GM12873 (cell line): ENCODE data around the gene ST8SIA1.

ENCODE experiments used
- TF ChIP-seq, protein P1 (sequence below): IDR thresholded peaks from 2 replicates; pipeline ENCODE4 v1.5.1; 2012; ENCODE audit warnings: low read depth, mild to moderate bottlenecking, moderate library complexity, low read length, control low read depth; ENCODE audit not compliant: insufficient read depth; ENCODE audit errors: missing control alignments

Gene ST8SIA1

DNA sequence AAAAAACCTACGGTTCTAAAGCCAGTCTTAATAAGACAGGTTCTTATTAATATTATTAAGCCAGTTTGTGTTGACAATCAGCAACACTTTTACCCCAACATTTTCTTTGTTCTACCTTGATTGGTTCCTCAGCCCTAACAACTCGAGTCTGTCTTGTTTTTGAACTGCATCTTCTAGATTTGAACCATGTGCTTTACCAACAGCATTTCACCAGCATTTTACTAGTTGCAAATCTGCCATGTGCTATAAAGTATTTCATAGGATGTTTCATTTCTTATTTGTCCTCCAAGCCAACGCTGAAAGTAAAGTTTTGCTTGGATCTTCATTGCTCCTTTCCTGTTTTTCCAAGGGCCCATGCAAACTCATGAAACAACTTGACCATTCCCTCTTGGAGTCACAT, 133.4 kb downstream of the ST8SIA1 start:
- TF ChIP-seq, protein P1, sequence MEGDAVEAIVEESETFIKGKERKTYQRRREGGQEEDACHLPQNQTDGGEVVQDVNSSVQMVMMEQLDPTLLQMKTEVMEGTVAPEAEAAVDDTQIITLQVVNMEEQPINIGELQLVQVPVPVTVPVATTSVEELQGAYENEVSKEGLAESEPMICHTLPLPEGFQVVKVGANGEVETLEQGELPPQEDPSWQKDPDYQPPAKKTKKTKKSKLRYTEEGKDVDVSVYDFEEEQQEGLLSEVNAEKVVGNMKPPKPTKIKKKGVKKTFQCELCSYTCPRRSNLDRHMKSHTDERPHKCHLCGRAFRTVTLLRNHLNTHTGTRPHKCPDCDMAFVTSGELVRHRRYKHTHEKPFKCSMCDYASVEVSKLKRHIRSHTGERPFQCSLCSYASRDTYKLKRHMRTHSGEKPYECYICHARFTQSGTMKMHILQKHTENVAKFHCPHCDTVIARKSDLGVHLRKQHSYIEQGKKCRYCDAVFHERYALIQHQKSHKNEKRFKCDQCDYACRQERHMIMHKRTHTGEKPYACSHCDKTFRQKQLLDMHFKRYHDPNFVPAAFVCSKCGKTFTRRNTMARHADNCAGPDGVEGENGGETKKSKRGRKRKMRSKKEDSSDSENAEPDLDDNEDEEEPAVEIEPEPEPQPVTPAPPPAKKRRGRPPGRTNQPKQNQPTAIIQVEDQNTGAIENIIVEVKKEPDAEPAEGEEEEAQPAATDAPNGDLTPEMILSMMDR, result no peak

DNA sequence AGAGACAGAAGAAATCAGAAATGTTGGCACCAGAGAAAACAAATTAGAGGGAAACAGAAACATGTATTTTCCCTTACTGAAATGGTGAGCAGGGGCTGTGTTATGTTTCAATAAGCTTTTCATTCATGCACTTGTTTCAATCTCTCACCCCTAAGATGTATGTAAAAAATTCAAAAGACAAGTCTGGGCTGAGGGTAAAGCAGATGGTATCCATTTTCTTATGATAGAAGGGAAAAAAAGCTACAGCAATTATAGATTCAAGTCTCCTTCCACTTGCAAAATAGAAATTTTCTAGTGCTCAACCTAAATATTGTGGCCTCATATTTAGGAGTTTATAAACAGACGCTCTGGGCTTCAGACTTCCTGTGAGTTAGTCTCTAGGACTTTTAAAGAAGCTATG, 138.3 kb downstream of the ST8SIA1 start:
- TF ChIP-seq, protein P1, result no peak

GRCh38 chr12:22190969-22191368, 143.5 kb downstream of the ST8SIA1 start:
- TF ChIP-seq, protein P1, result no peak

DNA sequence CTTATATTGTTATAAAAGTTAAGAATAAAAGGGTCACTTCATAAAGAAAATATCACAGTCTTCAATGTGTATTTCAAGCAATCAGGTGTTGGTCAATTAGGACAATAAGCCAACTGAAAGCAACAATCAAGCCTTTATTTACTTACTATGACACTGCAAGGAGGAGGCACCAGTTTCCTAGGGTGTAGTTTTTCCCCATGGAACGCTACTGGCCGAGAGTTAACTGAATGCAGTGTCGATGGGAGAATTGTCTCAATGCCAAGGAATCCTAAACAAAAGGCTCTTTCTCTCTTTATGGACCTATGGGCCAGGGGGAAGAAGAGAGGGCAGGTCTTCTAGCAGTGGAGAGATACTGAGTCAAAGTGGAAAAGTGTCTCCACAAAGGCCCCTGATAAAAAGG, 146.1 kb downstream of the ST8SIA1 start:
- TF ChIP-seq, protein P1, result no peak

- TF ChIP-seq, protein P1, result no peak
Measured at GRCh38 chr12:22180705-22181104, 153.8 kb downstream of the ST8SIA1 start.

DNA sequence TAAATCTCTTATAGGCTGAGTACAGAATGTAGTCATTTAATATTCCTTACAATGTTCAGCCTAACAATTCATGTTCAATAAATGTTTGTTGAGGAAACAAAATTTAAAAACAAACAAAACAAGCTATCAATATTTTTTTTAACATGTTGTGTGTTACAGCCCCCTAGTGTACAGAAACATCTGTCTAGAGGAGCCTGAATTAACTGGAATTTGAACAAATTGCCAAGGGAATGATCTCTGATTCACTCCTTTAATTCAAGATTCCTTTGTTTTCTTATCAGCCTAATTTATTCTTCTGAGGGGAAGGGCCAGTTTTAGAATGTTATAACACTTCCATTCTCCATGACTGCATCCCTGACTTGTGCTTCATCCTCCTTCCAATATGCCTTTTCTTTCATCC, 161.3 kb downstream of the ST8SIA1 start:
- TF ChIP-seq, protein P1, result no peak

DNA sequence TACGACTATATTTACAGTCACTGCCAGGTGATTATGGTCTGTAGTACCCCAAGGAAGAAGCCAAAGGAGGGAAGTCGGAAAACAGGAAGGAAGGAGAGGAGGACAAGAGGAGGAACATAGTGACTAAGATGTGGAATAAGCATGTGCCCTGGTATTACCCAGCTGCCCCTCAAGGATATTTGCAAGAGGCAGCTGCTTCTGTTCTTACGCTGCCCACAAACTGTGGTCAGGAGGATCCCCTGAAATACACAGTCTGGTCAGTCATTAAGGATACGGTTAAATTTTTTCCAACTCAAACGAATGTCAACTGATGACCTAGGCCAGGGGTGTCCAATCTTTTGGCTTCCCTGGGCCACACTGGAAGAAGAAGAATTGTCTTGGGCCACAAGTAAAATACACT, 162.0 kb downstream of the ST8SIA1 start:
- TF ChIP-seq, protein P1, result no peak

DNA sequence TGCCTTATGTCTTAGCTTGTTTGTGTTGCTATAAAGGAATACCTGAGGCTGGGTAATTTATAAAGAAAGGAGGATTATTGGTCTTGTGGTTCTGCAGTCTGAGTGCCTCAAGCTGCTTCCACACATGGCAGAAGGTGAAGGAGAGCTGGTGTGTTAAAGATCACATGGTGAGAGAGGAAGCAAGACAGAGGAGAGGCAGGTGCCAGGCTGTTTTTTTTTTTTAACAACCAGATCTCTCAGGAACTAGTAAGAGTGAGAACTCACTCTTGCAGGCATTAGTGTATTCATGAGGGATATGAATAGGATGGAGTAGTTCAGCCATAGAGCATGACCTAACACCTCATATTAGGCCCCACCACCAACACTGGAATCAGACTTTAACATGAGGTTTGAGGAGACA, 165.1 kb downstream of the ST8SIA1 start:
- TF ChIP-seq, protein P1, result no peak
